GM12801 (cell line): ENCODE measurements around the gene NEUROG1.

ENCODE experiments used
- TF ChIP-seq, protein P1 (sequence below): IDR thresholded peaks from one replicate; pipeline ENCODE4 v1.5.1; 2011; ENCODE audit warnings: control low read depth; ENCODE audit not compliant: insufficient read length; ENCODE audit errors: extremely low read depth

NEUROG1 gene

DNA sequence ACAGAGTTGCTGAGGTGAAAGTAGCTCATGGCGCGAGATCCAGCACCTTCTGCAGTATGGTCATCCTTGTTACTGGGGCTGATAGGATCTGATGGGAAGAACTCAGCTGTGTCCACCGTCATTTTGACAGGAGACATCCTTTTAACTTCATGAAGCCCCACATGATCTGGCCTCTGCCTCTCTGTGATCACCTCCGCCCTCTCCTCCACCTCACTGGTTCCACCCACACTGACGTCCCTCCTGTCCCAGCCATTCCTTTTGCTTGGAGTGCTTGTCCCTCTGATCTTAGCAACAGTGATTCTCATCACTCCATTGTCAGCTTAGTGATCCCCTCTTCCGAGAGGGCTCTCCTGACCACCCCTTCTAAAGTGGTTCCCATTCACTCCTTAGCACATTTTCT is 25.8 kb downstream of the NEUROG1 start:
- TF ChIP-seq, protein P1, sequence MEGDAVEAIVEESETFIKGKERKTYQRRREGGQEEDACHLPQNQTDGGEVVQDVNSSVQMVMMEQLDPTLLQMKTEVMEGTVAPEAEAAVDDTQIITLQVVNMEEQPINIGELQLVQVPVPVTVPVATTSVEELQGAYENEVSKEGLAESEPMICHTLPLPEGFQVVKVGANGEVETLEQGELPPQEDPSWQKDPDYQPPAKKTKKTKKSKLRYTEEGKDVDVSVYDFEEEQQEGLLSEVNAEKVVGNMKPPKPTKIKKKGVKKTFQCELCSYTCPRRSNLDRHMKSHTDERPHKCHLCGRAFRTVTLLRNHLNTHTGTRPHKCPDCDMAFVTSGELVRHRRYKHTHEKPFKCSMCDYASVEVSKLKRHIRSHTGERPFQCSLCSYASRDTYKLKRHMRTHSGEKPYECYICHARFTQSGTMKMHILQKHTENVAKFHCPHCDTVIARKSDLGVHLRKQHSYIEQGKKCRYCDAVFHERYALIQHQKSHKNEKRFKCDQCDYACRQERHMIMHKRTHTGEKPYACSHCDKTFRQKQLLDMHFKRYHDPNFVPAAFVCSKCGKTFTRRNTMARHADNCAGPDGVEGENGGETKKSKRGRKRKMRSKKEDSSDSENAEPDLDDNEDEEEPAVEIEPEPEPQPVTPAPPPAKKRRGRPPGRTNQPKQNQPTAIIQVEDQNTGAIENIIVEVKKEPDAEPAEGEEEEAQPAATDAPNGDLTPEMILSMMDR, result no peak

DNA sequence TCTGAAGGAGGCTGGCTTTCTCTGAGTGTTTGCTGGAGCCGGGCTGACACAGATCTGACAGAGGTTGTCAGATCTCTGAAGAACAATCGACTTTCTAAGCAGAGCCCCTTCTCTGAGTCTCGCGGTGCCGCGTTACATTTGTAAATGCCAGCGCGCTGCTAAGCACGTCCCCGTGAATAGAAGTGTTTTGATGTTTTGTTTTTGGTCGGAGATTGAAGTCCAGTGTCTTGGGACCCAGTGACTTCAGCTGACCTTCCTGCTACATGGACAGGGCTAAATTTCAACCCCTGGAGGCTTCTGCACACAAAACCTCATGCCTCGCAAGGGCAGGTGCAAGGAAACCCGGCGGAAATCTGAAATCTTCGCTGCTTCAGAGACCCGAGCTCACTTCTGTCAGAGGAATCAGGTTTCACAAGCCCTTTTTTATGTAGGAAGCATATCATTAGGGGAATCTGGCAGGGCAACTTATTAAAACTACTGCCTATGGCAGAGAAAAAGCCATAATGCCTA is 27.2 kb downstream of the NEUROG1 start:
- TF ChIP-seq, protein P1, result no peak

DNA sequence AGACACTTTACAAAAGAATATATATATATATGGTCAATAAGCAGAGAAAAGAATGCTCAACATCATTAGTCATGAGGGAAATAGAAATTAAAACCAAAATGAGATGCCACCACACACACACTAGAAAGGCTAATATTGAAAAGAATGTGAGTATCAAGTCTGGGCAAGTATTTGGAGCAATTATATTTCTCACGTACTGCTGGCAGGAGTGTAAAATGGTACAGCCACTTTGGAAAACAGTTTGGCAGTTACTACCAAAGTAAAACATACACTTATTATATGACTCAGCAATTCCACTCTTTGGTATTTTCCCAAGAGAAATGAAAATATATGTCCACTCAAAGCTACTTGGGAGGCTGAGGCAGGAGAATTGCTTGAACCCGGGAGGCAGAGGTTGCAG is 29.8 kb downstream of the NEUROG1 start:
- TF ChIP-seq, protein P1, result no peak

DNA sequence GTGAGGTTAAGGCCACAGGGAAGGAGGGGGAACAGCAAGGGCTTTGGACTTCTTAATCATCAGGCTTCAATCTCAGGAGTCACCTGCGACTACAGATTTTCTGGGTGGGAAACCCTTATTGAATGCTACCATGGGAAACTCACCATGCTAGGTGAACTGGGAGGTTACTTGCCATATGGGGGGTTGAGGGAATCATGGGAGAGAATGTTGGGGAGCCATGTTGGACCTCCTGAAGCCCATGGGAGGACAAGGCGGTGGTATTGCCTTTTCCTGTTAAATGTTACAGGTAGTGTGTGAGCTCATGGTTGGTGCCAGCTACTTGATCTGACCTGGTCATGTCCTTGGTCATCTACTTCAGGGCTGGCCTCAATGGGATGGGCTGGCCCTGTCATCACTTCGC is 31.4 kb downstream of the NEUROG1 start:
- TF ChIP-seq, protein P1, result no peak

DNA sequence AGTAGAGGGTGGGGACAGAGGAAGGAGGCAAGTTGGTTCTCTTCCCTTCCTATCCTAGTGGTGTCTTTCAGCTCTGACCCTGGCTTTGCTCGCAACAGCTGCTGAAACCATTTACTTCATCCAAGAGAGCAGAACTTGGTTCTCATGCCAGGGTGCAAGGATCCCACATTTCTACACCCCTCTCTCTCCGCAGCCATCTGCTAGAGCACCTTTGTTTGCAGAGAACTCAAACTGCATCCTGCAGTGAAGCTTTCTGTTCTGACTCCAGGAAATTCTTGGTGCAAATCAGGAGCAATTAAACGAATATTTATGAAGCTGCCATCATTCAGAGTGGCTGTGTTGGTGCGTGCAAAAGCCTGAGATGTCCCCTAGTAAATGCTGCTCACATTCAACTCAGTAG is 31.9 kb downstream of the NEUROG1 start:
- TF ChIP-seq, protein P1, result no peak

DNA sequence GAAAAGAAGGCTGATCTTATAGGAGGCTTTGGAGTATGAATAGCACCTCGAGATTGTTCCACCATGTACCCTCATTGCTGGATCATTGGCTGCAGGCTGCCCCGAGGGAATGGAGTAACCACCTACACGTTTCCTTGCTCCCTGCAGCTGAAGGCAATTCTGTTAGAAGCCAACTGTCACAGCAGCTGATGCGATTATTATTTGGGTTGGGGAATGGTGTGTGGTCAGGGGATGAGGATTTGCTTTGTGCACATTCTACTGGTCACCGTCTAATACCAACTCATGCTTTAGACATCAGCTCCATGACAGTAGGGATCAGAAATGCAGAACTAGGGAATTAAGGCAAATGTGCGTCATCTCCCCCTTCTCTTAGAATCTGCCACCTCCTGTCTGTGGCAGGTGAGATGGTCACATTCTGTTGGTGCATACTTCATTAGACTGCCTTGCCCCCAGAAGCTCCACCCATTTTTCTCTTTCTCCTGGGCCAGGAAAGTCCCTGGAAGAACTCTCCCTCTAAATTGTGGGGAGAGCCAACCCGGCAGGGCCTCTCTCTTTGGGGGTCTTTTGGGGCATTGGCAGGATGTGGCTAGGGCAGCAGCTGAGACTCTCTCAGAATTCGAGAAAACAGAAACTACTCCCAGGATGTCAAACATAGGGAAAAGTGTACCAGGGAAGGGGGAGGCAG is 32.8 kb downstream of the NEUROG1 start:
- TF ChIP-seq, protein P1, result no peak

DNA sequence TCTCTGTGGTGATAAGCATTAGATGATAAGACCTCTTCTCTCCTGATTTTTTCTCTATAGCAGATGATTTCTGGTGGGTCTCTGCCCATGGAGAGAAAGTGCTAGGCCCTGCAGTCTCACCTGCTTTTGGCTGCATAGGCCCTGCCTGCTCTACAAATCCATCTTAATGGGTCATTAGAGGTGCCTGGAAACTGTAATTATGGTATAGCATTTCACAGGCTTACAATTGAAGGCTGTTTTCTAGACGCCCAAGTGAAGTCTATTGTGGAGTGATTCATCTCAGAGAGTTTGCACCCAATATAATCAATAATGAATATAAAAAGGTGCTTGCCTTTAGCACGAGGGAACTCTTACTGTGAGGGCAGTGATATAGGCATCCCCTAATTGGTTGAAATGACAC is 33.8 kb downstream of the NEUROG1 start:
- TF ChIP-seq, protein P1, result no peak
